Activated T-cell treated with anti-CD3 and anti-CD28 coated beads, Interleukin-2, amount 50 U/mL, for 1 hour (primary cell): Measurements from ENCODE around the gene CNTN5.

ENCODE experiments used
- DNase-seq: peaks from one replicate; pipeline ENCODE4 v3.0.0-alpha.2; 2020

Gene CNTN5

DNA sequence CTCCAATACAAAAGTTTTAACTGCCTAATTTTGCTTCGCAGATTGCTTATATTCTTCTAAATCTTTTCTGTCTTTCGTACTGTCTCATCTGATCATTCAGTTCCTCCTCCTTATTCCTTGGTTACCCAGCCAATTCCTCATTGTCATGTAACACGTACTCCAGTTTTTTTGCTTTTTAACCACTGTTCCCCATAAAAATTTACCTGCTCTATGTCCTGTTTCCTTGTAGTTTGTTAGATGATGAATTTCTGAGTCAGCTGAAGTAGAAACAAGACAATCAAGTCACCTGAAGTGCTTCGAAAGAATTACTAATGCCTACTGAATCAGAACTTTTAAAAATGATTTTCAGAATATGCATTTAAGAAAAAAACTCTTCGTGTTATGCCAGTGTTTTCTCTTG lies 150.6 kb downstream of the CNTN5 start:
- no peak for DNase-seq

DNA sequence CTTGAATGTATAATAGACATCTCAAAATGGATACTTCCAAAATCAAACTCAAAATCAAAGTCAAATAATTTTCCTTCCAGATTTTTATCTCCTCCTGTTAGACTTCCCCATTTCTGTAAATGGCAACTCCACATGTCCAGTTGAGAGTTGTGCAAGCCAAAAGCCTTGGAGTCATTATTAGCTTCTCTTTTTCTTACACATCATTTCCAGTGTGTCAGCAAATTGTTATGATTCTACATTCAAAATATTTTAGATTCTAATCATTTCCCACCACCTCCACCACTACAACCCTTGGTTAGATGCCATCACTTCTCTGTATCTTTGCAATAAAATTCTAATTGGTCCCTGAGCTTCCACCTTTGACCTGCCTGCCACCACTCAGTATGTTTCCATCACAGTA lies 155.7 kb downstream of the CNTN5 start:
- no peak for DNase-seq

DNA sequence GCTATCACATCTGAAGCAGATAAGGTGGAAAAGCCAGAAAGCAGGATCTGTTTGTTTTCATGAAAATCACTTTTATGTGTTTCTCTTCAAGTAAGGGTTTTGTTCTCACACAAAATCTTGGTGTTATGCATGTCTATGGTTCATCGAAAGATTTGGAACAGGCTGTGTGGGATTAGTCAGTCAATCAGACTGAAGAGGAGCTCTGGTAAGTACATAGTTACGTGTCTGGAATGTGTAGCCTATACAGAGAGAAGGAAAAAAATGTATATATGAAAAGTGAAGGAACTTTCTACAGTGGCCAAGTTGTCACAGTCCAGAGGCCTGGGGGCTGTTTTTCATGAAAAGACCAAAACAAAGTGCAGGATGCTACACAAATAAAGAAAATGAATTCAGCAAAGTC lies 156.7 kb downstream of the CNTN5 start:
- no peak for DNase-seq

DNA sequence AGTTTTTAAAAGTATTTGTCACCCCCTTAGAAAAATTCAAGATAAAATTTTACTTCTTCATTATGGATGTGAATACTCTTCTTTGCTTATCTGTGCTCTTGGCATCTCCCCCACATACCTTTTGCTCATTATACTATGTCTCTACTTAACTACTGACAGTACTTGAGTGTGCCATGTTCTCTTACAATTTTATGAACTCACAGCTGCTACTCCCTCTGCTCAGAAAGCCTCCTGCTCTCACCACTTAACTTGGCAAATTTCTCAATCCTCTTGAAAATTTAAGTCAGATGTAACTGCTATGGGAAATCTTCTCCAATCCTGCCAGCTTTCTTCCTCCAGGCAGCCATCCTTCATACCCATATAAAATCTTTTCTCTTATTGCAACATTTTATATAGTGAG lies 163.4 kb downstream of the CNTN5 start:
- no peak for DNase-seq

DNA sequence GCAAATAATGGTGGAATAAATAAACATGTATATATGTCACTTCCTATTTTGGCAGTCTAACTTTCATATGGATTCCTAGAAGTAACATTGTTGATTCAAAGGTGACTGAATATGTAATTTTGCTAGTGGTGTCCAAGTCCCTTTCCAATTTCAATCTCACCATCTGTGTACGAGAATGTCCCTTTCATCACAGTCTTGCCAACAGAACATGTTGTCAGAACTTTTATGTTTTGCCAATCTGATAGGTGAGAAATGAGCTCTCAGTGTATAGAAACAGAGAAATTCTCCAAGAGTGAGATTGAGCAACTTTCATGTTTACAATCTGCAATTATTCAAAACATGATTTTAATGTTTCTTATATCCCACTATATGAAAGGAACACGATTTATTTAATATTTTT lies 167.5 kb downstream of the CNTN5 start:
- DNase-seq = no peak

DNA sequence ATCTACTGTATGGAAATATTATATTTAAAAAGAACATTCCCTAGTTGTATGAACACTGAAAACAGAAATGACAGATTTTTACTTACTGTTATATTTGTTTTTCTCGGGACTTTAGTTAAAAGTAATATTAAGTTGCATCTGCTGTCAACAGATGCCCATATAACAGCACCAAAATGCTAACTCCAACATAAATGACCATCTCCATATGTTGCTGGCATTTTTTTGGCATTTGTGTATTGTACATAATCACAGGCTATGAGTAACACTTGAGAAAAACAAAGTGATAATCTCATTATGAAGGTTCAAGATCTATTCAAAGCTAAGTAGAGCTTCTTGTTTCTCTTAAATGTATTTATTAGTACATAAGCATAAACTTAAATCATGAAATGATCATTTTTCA lies 172.0 kb downstream of the CNTN5 start:
- DNase-seq = no peak

DNA sequence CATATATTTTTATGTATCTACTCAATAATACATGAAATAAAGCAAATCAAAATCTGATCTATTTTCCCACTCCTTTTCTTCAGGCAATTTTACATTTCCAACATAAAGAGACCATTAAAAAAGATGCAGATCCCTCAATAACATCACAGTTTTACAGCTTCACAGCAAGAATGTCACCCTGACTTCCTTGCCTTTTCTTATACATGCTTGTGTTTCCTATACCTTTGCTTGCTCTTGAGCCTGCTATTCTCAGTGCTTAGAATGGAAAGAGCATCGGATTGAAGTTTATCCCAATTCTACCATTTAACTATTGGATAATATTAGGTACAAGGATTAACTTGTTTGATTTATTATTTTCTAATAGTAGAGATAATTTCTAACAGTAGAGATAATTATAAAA lies 176.7 kb downstream of the CNTN5 start:
- no peak for DNase-seq

DNA sequence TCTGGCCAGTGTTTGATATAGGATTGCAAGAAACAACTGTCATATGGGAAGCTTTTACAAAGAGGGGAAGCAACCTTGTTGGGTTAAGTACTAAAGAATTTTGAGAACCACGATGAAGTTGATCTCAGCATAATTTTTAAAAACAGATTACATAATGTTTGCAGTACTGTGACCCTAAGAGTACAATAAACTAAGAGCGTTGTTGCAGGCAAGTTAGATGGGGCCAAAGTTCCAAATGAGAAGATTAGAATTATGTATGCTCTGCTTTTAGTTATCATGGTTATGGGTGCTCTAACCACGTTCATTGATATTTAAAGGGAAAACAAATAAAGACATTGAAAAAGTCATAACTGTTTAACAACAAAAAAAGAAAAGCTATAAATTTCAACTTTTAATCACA lies 177.5 kb downstream of the CNTN5 start:
- DNase-seq = no peak

DNA sequence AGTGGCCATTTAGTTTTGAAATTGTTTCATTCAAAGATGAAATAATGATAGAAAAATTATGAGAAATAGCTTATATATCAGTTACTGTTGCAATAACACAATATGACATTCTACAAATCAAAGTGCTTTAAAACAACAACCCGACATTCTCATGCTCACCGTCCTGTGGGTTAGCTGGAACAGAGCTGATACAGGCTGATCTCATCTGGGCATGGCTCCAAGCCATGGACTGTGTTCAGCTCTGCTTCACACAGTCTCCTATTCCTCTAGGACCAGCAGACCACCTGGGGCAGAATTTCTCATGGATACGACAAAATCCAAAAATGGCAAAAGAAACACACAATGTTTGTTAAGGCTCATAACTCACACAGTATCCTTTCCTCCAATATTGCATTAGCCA lies 178.6 kb downstream of the CNTN5 start:
- no peak for DNase-seq

DNA sequence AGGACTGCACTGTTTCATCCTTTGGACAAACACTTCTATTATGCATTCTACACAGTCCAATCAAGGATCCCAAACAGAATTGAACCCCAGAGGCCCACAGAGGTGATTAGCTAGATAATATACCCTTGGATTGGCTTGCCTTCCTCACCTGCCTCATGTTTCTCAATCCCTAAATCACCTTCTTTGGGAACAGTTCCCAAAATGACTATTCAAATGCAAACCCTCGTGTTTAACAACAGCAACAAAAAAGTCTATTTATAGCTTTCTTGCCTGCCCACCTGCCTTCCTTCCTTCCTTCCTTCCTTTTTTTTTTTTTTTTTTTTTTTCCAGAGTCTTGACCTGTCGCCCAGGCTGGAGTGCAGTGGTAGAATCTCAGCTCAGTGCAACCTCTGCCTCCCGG lies 180.0 kb downstream of the CNTN5 start:
- no peak for DNase-seq

DNA sequence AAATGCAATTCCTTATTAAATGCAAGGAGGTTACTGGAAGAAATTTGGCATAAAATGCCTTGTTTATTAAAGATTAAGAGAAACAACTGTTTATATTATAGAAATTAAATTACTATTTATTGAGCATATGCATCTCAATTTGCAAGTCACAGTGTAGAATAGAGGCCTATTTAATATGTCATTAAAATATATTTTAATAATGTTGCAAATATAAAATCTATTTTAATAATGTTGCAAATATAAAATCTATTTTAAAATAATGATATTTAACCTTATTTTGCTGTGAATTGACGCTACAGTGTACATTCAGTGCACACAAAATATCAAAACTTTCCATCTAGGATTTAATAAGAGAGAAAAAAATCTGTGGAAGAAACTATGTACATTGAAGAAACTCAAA lies 188.1 kb downstream of the CNTN5 start:
- DNase-seq = no peak

DNA sequence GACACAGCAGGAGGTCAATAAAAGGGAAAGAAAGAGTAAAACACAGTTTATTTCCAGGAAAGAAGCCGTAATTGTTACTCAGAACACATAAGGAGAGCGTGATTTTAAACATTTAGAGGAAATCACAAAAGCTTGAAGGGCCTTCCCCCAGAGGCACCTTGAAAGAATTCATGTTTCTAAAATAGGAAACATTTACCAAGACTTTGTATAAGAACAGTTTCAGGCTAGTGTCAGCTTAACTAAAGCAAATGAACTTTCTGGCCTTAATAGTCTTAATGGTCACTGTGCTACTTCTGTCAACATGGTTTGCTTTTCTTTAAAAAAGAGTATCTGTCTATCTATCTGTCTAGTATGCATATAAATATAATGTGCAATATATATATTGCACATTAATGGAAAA lies 208.8 kb downstream of the CNTN5 start:
- DNase-seq = no peak

DNA sequence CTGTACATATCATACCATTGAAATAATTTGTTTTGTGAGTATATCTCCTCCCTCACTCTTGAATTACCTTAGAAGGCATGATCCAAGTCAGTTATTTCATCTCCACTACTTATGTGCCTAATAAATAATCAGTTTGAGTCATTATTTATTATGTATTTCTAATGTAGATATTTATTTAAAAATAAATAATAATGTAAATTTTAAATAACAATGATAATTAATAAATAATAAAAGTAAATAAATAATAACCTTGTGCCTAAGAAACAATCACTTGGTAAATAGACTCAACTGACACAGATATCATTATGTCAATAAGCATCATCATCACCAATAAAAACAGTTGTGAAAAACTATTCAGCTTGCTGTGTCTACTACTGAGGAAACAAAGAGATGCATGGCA lies 213.8 kb downstream of the CNTN5 start:
- no peak for DNase-seq

DNA sequence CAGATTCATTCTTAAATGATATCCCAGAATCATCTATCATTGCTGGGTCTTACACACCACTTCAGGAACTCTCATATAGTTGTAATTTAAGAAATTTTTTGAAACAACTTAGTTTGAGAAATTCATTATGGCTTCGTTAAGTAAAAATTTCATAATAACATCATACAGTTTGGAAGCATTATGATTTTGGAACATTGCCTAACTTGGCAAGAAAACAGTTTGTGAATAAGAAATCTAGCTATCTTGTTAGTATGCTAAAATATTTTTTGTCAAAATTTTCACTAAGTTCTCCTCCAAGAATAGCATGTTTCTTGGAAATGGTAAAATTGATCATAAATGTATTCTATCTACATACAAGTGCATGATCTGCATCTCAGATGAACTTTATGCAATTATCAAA lies 217.7 kb downstream of the CNTN5 start:
- DNase-seq = no peak

DNA sequence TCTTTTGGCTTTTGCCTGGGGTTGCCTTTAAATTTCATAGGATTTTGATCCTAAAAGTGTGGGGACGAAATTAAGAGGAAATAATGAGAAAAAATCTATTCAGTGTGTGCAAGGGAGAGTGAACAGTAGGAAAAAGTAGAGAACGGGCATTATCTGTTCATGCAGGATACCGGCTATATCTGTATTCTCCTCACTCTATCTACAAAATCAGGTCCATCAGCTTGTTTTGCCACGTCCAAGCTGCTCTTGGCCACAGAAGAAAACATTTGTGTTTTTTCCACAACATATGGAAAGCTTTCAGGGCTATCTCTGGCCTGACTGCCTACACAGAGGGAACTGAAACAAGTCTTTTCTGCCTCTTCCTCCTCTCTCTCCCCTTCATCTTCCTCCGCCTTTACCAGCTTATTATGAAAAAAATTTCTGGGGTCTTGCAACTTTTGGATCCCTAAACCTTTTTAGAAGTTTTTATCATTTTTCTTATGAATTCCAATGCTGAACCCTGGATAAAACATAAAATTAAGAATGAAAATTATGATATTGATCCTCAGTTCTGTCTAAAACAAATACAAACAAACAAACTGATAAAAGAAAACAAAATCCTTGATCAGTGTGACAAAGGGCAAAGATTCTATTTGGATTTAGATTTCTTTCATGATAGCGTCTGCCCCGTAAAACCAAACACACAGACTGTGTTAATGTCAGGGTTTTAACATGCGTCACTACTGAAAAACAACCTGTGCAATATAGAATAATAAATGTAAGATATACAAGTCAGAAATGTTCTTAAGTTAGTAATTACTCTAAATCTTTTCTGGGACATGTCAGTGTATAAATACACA lies 219.7 kb downstream of the CNTN5 start:
- DNase-seq = no peak

DNA sequence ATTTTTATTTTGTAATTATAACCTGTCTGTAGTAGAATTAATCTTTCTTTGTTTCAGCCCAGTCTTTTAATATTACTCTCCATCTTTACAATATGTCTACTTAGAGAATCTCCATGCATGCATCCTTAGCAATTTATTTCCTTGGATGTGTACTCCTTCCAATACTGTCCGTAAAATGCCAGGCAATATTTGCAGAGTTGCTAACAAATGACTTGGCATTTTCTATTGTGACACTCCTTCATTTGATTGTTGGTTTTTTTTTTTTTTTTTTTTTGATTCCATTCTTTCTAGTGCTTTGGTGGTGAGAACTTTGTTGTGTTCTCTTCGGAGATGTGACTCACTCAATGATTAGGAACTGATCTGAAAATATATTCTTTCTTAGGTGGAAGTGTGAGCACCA lies 220.3 kb downstream of the CNTN5 start:
- DNase-seq = no peak

DNA sequence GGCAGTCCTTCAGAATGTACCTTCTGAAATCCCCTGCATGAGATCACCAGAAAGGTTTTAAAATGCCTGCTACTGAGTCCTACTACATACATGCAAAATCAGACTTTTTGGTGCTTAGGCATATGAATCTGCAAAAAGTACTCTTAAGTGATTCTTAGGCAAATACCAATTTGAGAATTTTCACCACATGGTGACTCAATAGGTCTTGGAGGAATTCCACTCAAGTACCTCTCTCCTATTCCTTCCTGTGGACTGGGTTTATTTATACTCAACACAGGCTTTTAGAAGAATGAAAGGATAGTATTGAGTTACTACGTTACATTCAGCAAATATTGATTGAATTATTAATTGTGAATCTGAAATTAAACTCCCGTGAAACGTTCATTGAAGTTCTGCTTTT lies 223.9 kb downstream of the CNTN5 start:
- no peak for DNase-seq

DNA sequence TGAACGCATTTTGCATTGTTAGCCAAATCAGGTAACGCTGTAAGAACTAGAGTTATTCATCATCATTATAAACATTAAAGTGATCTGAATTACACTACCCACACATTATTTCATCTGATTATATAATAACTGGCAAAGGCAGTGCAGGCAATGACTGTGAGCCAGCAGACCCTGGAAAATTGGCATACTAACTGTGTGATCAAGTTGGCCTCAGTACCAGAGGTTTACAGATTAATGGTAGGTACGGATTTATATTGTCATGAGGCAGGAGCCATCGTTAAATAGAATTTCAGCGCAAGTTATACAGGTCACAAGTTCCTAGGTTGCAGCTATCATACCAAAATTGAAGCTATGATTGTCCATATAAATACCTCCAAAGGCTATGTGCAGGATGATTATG lies 225.4 kb downstream of the CNTN5 start:
- DNase-seq = no peak

DNA sequence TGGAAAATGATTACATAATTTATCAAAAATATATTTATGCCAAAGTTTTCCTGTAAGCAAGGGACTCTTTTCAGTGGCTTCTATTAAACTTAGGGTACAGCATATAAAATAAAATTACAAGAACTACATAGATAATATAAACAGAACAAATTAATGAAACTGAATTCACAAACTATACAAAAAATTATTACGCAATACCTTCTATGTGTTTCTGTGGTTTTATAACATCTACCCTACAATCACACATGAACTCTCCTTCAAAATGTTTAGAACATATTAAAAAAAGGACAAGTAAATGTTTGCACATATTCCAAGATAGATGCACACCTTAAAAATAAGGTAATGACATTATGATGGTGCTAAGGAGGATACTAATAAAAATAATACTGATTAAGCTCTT lies 235.9 kb downstream of the CNTN5 start:
- DNase-seq = no peak

DNA sequence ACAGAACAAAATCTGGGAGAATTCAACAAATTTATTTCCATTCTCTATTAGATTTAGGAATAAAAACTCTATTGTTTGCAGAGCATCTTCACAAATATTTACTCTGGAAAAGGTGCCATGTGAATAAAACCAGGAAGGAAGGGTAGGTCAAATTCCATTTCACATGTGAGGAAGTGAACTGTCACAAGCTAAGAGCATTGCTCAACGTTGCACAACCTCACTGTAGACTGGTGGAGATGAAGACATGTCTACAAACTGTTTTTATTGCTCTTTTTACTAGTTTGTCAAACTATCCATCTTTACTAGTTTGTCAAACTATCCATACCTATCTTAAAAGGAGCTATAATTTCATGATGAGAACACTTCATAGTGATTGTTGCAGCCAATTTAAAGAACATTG lies 236.4 kb downstream of the CNTN5 start:
- DNase-seq = no peak

DNA sequence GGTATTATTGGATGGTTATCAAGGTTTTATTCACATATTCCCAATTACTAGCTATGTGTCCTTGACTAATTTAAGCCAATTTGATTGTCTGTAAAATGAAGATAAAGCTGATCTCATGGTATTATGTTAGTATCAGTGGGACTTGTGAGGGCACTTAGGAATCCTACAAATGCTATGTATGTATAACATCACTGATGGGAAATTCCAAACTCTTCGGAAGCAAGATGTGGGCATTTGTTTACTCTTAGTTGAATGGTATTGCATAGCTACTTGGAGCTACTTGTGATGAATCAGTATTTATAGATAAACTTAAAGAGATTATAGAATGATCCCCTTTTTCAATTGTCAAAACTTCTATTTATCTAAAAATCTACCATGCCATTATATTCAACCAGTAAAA lies 239.9 kb downstream of the CNTN5 start:
- DNase-seq = no peak

DNA sequence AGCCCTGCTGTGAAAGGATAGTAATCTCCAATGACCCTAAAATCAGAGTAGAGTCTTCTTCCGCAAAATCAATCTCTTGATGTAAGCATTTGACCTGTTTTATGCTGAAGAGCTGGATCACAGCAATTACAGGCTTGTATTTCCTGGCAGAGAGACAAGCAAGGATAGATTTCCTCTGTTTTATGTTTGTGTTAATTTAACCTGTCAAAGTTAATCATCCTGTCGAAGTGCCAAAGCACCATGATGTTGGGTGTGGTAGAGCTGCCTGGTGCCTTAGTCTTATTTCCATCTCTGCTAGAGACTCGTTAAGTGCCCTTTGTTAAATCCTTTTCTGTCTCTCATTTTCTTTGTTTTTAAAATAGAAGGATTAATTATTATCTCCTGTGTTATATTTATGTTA lies 248.1 kb downstream of the CNTN5 start:
- no peak for DNase-seq

DNA sequence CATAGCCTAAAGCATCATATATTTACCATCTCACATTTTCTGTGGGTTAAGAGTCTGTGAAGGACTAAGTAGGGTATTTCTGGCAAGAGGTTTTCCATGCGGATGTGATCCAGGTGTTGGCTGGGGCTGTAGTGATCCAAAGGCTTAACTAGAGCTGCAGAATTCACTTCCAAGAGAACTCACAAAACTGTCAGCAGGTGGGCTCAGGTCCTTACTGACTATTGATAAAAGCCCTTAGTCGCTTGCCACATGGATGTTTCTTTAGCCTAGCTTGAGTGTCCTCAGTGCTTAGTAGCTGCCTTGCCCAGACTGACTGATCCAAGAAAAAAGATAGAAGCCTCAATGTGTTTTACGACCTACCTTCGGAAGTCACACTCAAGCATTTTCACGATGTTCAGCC lies 250.8 kb downstream of the CNTN5 start:
- no peak for DNase-seq

DNA sequence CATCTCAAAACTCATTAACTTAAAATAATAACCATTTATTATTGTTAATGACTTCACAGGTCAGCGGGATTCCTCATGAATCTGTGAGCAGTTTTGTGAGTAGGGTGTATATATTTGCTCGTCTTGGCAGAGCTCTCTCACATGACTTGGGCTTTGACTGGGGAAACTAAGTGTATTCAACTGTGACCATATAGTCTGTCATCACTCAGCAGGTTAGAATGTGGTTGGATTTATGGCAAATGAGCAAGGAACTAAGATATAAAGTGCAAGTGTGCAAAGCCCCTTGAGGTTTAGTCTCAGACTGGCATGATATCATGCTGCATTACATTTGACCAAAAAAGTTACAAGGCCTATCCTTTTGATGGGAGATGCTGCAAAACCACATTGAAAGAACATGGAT lies 254.8 kb downstream of the CNTN5 start:
- DNase-seq = no peak

DNA sequence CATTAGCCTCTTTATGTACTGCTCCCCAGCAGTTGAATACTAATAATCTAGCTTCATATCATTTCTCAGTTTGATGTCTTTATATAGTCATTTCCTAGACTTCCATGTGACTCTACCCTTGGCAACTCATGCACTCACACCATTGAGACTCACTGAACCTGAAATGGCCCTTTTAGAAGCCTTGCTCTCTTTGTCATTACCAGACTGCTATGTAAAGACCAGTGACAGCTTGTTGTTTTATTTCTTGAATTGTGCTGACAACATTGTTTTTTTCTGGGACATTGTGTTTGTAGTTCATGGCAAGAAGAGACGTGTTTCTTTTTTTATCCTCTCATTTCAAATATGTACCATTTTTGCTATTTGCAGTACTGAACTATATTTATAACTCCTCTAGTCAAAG lies 256.5 kb downstream of the CNTN5 start:
- no peak for DNase-seq

DNA sequence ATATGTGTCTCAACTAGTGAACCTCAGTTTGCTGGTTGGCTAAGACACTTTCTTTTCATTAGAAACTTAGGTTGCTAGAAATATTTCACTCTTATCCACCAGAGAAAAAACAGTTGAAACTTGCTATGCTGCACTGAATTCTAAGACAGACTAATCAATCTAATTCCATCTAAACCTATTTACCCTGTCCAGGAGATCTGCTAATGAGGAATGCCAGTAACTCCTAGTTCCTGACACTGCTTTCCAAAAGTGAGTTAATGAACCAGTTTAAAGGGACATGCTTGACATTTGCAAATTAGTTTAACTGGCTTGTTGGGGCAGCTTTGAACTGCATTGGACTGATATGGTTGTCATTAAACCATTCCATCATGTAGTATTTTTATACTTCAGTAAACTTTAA lies 258.5 kb downstream of the CNTN5 start:
- no peak for DNase-seq
